Common myeloid progenitor, CD34-positive (primary cell): ENCODE results near the gene STARD10.
A peak's percentile ranks its signal among the peaks of the same experiment; 100 is the strongest.
"Not testable (repeated sequence)": the region's sequence is repeated elsewhere in the genome, so short reads cannot be mapped to it uniquely, and the experiment has no call there.

Experiments
- CTCF ChIA-PET: fragments of 350-600 bp; sonication (Branson Sonifier 250); formaldehyde crosslinking; loops from one replicate; lab custom pipeline; 2021; ENCODE audit warnings: antibody characterized with exemption; lab: Charles Lee
- POLR2A ChIA-PET: fragments of 350-600 bp; sonication (Branson Sonifier 250); formaldehyde crosslinking; loops from one replicate; lab custom pipeline; 2021; ENCODE audit warnings: antibody characterized with exemption; lab: Charles Lee
- DNase-seq, 3 donors: peaks; one replicate each; pipeline versions ENCODE4 v3.0.0 to v3.0.0-alpha.2; 2013
- H3K27ac ChIP-seq, 2 experiments: 1 replicate in 1 of 2; 2 replicates in 1 of 2; pipeline ENCODE4 v1.7.0; 2013; ENCODE audit warnings: inconsistent platforms in 2 of 2, low read length in 2 of 2, mild to moderate bottlenecking in 2 of 2, low read depth in 1 of 2, moderate library complexity in 1 of 2; ENCODE audit not compliant: severe bottlenecking in 2 of 2, insufficient read depth in 1 of 2, poor library complexity in 1 of 2
- H3K27me3 ChIP-seq, 5 experiments: replicated peaks in 2 of 5; 1 replicate in 3 of 5; 2 replicates in 2 of 5; pipeline versions ENCODE4 v1.6.1 to v1.7.0; 2013; ENCODE audit warnings: low read length in 4 of 5, mild to moderate bottlenecking in 2 of 5, moderate library complexity in 2 of 5, inconsistent platforms in 1 of 5; ENCODE audit not compliant: insufficient read depth in 5 of 5, control insufficient read depth in 4 of 5
- H3K36me3 ChIP-seq, 4 experiments: 1 replicate in 2 of 4; 2 replicates in 2 of 4; pipeline versions ENCODE4 v1.6.1 to v1.7.0; 2013; ENCODE audit warnings: low read length in 3 of 4, control low read depth in 1 of 4, mild to moderate bottlenecking in 1 of 4; ENCODE audit not compliant: control insufficient read depth in 4 of 4, insufficient read depth in 4 of 4
- H3K4me1 ChIP-seq, 4 experiments: 1 replicate in 3 of 4; 2 replicates in 1 of 4; pipeline versions ENCODE4 v1.6.1 to v1.7.1; 2013; ENCODE audit warnings: low read length in 3 of 4, mild to moderate bottlenecking in 3 of 4, control low read depth in 1 of 4, inconsistent platforms in 1 of 4, moderate library complexity in 1 of 4; ENCODE audit not compliant: control insufficient read depth in 4 of 4, insufficient read depth in 4 of 4; ENCODE audit errors: control extremely low read depth in 1 of 4
- H3K4me3 ChIP-seq, 7 experiments: 1 replicate in 4 of 7; 2 replicates in 3 of 7; pipeline versions ENCODE4 v1.5.1 to v1.7.0; 2013; ENCODE audit warnings: mild to moderate bottlenecking in 7 of 7, low read length in 6 of 7, moderate library complexity in 6 of 7, inconsistent platforms in 2 of 7, low read depth in 2 of 7, control low read depth in 1 of 7; ENCODE audit not compliant: insufficient read depth in 4 of 7, control insufficient read depth in 1 of 7; ENCODE audit errors: extremely low read depth in 1 of 7
- H3K9me3 ChIP-seq, 5 experiments: 1 replicate in 4 of 5; 2 replicates in 1 of 5; pipeline versions ENCODE4 v1.6.1 to v1.7.1; 2013; ENCODE audit warnings: low read length in 4 of 5, mild to moderate bottlenecking in 2 of 5, inconsistent platforms in 1 of 5, low read depth in 1 of 5, moderate library complexity in 1 of 5; ENCODE audit not compliant: control insufficient read depth in 4 of 5, insufficient read depth in 2 of 5; ENCODE audit errors: control extremely low read depth in 1 of 5
- WGBS: methylation state at CpG from one replicate; pipeline ENCODE4 v1.1.5; 2013; ENCODE audit not compliant: insufficient coverage; 5-methylcytosine and 5-hydroxymethylcytosine counted together

STARD10 gene

DNA sequence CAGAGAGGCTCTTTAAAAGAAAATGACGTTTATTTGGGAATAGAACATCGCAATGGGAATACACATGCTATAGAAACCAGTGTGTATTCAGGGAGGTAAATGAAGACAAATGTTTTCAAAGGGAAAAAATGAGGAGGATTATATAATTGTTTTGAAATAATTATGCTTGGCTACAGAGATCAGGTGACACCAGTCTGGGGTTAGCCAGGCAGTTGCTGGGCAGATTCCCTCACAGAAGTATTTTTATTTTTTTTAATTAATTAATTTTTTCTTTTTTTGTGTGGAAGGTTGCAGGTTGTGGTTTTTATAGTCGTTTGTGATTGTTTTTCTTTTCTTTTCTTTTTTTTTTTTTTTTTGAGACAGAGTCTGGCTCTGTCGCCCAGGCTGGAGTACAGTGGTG is 5.6 kb upstream of the STARD10 start:
- DNase-seq, result peak in 2 of 3 donors; percentile 59 to 69
- H3K27me3 ChIP-seq, result no peaks in the 10 kb centered on the region
- H3K4me1 ChIP-seq, result peaks cover 4 to 20% (median 17%) of the 10 kb centered on the region in 4 experiments
- no peak overlapping the region for H3K4me3 ChIP-seq
- H3K27ac ChIP-seq, result no peak overlapping the region
- 100% methylated on average over 3 of the region's 4 CpGs for WGBS
- ChIA-PET POLR2A (no interaction called here), CTCF (no interaction called here)
- no peaks in the 10 kb centered on the region for H3K36me3 ChIP-seq
- no peaks in the 10 kb centered on the region for H3K9me3 ChIP-seq

DNA sequence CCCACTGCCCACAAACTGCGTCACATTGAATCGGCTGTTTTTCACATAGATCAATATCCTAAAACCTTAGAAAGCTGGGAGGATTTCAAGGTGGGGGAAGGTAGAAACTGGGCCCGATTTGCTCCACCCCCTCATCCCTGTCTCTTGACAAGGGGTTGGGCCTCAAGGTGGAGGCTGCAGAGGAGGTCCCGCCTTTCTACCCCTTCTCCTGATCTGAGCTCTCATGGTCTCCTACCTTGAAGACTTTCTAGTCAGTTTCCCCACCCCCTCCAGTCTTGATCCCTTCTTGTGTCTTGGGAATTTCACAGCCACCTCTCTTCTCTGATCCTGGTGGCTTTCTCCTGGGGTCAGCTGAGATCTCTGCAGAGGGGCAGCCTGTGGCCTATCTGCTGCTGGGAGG is 4.5 kb upstream of the STARD10 start:
- H3K36me3 ChIP-seq, result no peaks in the 10 kb centered on the region
- POLR2A ChIA-PET, result interaction anchor here (0.7 kb wide), 1 partner anchor 15 kb away, joined by 3 read pairs; no protein-coding TSS in a partner anchor
- 100% methylated on average over 3 of the region's 4 CpGs for WGBS
- no peak overlapping the region for H3K27ac ChIP-seq
- no peaks in the 10 kb centered on the region for H3K27me3 ChIP-seq
- no peaks in the 10 kb centered on the region for H3K9me3 ChIP-seq
- H3K4me3 ChIP-seq, result no peak overlapping the region
- peaks cover 9 to 28% (median 23%) of the 10 kb centered on the region in 4 experiments for H3K4me1 ChIP-seq
- DNase-seq, result no peak
- CTCF ChIA-PET, result interaction anchor here (1.1 to 1.9 kb wide), 7 partner anchors 9 to 76 kb away, joined by 3 to 8 read pairs (median 4); partner anchors contain the start of gene ATG16L2

DNA sequence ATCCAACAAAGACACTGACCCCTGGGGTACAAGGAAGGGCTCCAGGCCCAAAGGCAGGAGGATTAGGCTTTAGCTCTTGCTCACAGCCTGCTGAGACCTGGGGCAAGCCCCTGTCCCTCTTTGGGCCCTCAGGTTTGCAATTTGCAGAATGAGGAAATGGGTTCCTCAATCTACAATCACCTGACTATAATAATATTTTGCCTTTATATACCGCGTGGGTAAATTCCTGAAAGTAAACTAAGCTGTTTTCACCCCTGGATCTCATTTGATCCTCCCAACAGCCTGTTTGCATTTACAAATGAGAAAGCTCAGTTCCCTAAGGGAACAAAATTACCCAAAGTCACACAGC is 797 bp downstream of the STARD10 start:
- peak in 2 of 3 donors; percentile 61 to 69 for DNase-seq
- 20% methylated on average over 2 of the region's 2 CpGs for WGBS
- ChIA-PET POLR2A (interaction anchor here (0.7 to 5.0 kb wide), 5 partner anchors 10 to 71 kb away, joined by 3 to 36 read pairs (median 3); partner anchors contain the start of gene ATG16L2), CTCF (interaction anchor here (0.8 to 10.1 kb wide), 18 partner anchors 9 to 386 kb away, joined by 3 to 118 read pairs (median 8); partner anchors contain the start of genes ARAP1 and ATG16L2)
- H3K9me3 ChIP-seq, result no peaks in the 10 kb centered on the region
- peaks cover 0 to 3% (median 0%) of the 10 kb centered on the region in 4 experiments for H3K36me3 ChIP-seq
- H3K4me3 ChIP-seq, result peak overlapping the region in 5 of 7 experiments; percentile 54 to 96 (median 89)
- peaks cover 16 to 42% (median 37%) of the 10 kb centered on the region in 4 experiments for H3K4me1 ChIP-seq
- no peaks in the 10 kb centered on the region for H3K27me3 ChIP-seq
- H3K27ac ChIP-seq, result peak overlapping the region in 1 of 2 experiments; percentile 92

DNA sequence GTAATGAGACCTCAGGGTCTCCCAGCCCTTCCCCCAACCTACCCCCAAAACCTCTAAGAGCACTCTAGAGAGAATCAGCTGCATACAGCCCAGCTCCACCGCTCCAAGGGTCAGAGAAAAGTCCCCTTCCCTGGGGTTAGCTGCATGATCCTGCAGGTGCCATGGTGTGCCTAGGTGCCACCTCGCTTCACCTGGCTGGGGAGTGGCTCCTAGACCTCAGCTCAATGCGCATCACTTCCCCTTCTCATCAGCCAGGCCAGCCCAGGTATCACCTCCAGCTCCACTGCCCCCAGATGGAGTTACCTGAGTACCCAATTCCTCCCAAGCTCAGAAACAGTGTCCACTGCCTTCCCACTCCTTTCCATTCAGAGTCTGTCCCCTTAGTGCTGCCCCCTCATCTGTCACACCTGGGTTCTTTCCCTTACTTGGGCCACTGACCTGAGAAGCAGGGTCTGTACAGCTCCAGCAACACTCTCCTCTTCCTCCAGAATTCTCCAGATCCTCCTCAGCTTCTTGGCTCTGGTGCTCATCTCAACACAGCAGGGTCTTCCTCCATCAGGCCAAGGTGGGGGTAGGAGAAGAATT is 1.3 kb downstream of the STARD10 start:
- 93% methylated on average over 3 of the region's 3 CpGs for WGBS
- peaks cover 18 to 44% (median 39%) of the 10 kb centered on the region in 4 experiments for H3K4me1 ChIP-seq
- H3K9me3 ChIP-seq, result no peaks in the 10 kb centered on the region
- peak overlapping the region in 1 of 2 experiments; percentile 92 for H3K27ac ChIP-seq
- CTCF ChIA-PET, result interaction anchor here (0.8 to 10.1 kb wide), 18 partner anchors 9 to 386 kb away, joined by 3 to 118 read pairs (median 8); partner anchors contain the start of genes ARAP1 and ATG16L2
- POLR2A ChIA-PET, result interaction anchor here (0.7 to 5.0 kb wide), 5 partner anchors 10 to 70 kb away, joined by 3 to 36 read pairs (median 3); partner anchors contain the start of gene ATG16L2
- peaks cover 0 to 3% (median 0%) of the 10 kb centered on the region in 4 experiments for H3K36me3 ChIP-seq
- no peaks in the 10 kb centered on the region for H3K27me3 ChIP-seq
- no peak for DNase-seq
- peak overlapping the region in 4 of 7 experiments; percentile 4 to 96 (median 50) for H3K4me3 ChIP-seq

DNA sequence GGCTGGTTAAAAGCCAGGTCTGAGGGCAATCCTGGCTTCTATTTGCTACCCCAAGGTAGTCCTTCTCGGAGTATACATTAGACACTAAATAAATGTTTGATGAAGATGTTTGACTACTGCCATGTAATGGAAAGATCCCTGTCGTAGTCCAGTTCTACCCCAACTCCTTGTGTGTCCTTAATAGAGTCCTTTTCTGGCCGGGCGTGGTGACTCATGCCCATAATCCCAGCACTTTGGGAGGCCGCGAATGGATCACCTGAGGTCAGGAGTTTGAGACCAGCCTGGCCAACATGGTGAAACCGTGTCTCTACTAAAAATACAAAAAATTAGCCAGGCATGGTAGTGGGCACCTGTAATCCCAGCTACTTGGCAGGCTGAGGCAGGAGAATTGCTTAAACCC is 2.6 kb downstream of the STARD10 start:
- peaks cover 18 to 57% (median 52%) of the 10 kb centered on the region in 4 experiments for H3K4me1 ChIP-seq
- H3K36me3 ChIP-seq, H3K9me3 ChIP-seq, DNase-seq, H3K27me3 ChIP-seq, H3K4me3 ChIP-seq, H3K27ac ChIP-seq: not testable (repeated sequence)
- CTCF ChIA-PET, result interaction anchor here (5.5 to 10.1 kb wide), 2 partner anchors 17 to 64 kb away, joined by 87 to 118 read pairs; no protein-coding TSS in a partner anchor
- POLR2A ChIA-PET, result interaction anchor here (5.0 kb wide), 1 partner anchor 23 kb away, joined by 36 read pairs; the partner anchor contains the start of gene ATG16L2
- WGBS, result 97% methylated on average over 6 of the region's 7 CpGs

DNA sequence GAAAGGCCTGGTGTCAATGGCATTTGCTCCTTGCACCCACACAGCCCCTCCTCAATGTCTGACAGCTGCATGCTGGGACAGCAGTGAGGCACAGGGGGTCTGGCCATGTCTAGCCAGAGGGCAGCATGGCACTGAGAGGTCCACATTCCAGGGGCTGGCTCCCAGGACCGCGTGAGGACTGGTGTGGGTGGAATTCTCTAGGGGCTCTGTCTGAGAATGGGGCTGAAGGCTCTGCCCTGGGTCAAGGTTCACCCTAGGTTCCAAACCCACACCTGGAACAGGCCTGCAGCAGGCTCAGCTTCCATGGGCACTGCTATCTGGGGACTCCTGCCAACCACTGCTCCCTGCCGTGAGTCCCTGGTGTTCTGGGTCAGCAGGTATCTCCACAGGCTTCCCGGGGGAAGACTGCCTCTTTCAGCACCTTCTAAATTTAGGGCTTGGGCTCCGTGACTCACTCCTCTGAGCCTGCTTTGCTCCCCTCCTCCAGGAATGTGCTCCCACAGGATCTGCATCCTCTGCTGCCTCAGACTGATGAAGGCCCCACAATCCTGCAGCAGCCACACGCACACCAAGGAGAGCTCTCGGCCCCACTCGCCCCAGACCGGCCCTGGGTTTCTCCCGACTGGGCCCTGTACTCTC is 4.2 kb downstream of the STARD10 start:
- WGBS, result 91% methylated on average over 10 of the region's 10 CpGs
- no peak overlapping the region for H3K4me3 ChIP-seq
- H3K27ac ChIP-seq, result no peak overlapping the region
- H3K4me1 ChIP-seq, result peaks cover 16 to 56% (median 50%) of the 10 kb centered on the region in 4 experiments
- H3K9me3 ChIP-seq, result no peaks in the 10 kb centered on the region
- H3K36me3 ChIP-seq, result peaks cover 0 to 3% (median 0%) of the 10 kb centered on the region in 4 experiments
- CTCF ChIA-PET, result interaction anchor here (0.8 to 10.1 kb wide), 6 partner anchors 15 to 65 kb away, joined by 3 to 87 read pairs (median 5); no protein-coding TSS in a partner anchor
- no peak for DNase-seq
- POLR2A ChIA-PET, result interaction anchor here (0.5 to 1.1 kb wide), 2 partner anchors 23 to 60 kb away, joined by 3 read pairs; no protein-coding TSS in a partner anchor
- H3K27me3 ChIP-seq, result no peaks in the 10 kb centered on the region
